NCI-H1417 (cell line): Measurements from ENCODE around the gene HEBP2.

Experiments
- DNase-seq, 3 experiments: peaks; one replicate each; lab custom pipeline; 2025; lab: John Stamatoyannopoulos, UW

Gene HEBP2

DNA sequence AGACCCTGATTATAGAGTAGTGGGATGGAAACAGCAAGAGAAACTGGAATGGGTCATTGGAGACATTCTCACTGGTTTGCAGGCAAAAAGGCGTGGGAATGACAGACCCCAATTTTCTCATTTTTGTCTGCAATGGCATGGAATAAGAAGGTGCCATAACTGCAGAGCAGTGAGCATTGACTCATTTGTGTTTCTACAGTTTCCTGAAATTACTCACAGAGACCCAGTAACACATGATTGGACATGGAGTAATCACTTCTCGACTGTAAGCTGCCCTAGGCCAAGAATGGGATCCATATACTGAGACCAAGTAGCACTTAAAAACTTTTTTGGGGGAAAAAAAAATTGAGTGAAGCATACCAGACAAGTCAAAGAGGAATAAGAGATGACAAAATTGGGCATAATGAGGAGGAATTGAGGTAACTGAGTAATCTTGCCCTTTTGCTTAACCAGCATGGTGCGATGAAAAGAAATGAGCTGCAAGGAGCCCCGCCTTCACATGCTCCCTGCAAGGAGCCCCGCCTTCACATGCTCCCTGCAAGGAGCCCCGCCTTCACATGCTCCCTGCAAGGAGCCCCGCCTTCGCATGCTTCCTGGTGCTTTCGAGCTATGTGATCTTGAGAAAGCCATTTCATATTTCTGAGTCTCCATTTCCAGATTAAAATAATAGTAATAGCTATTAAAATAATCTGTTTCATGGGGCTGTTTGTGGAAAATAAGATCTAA, 51.1 kb downstream of the HEBP2 start:
- DNase-seq: no peak

DNA sequence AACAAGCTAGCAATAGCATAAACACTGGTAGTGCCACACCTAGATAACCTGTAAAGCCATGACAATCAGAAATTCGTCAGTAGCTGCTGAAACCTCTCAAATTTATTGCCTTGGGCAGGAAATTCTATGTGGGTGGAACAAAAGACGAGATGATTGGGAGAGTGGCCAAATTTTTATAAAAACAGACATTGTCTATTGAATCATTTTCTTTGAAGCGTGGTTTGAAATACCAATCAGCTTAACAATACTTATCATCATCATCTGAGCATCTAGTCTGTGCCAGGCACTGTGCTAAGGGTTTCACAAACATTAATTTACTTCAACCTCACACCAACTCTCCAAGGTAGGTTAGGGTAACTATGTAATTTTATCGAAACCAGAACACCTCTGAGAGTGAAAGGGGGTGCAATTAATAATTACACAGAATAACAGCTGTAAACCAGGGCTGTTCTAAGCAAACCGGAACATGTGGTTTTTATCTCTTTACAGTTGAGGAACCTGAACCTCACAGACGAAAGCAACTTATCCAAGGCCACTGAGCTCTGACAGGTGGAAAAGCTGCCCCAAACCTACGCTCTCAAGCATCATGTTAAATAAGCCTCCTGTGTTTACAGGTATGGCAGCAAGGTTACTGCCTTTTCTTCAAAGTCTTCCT, 51.9 kb downstream of the HEBP2 start:
- peak in 2 of 3 experiments; percentile 25 to 54 for DNase-seq

DNA sequence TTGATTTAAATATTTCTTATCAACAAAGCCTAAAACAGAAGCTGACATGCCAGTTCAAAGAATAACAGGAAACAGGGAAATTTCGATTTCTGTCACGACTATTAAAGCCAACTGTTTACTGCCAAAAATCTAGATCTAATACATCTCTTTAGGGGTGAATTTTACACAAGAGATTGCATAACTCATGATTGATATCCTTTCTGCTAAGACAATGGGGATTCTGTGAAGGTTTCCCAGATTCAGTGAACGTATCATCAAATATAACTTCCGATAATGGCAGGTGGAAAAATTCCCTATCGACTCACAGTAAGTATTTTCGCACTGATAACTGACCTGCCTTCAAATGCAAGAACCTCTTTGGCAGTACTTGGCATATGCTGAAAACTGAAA, 52.4 kb downstream of the HEBP2 start:
- DNase-seq: no peak

DNA sequence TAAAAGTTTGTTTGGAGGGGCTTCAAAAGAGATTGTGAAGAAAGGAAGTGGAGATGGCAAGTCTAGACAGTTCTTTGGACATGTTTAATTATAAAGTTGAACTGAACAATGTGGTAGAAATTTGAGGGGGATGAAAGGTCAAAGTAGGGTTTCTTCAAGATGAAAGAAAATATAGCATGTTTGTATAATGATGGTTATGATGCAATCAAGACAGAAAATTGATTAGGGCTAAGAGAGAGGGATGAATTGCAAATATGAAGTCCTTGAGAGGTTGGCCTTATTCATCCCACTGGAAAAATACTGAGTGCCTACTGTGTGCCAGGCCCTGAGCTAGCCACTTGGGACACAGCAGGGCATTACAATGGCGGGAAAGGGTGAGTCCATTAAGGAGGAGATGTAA, 57.6 kb downstream of the HEBP2 start:
- no peak for DNase-seq

DNA sequence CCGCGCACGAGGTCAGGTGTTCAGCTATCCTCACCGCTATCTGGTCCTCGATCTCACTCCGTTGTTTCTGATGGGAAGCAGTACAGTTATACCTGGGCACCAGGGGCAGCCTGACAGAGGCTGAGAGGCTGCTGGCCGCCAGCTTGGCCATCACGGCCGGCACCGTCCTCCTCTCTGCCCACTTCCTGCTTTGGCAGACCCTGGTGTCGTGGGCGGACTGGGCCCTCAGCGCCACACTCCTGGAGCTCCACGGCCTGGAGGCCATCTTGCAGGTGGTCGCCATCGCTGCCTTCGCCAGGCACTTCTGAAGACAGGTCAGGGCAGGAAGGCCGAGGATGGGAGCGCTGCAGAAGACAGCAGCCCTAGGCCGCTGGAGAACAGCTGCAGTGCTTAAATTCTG, 60.1 kb downstream of the HEBP2 start:
- no peak for DNase-seq

DNA sequence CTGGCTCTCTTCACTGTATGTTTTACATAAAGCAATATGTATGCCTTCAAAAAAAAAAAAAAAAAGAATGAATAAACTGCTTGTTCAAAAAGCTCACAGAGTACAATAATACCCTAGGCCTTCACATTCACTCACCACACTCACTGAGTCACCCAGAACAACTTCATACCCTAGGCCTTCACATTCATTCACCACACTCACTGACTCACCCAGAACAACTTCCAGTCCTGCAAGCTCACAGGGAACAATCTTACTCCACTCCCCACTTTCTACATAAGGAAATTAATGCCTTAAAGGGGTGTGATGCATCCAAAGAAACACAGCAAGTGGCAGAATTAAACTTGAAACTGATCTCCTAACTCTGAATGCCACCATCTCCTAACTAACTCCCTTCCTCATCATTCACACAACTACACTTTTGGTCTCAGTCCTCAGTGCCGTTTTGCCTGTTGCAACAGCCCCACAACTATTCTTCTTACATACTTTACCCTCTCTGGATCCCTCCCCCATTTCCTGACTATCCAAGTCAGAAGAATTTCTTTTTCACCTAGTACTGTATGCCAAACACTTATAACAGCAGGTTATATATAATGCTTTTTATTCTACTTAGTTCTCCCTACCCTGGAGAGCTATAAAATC, 61.1 kb downstream of the HEBP2 start:
- DNase-seq: no peak

DNA sequence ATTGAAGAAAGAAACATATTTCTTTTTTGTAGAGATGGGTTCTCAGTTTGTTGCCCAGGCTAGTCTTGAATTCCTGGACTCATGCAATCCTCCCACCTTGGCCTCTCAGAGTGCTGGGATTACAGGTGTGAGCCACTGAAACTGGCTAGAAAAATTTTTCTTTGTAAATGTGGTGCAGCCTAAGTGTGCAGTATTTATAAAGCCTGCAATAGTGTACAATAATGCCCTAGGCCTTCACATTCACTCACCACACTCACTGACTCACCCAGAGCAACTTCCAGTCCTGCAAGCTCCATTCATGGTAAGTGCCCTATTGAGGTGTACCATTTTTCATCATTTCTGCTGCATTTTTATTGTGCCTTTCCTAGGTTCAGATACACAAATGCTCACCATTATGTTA, 63.9 kb downstream of the HEBP2 start:
- DNase-seq: no peak

DNA sequence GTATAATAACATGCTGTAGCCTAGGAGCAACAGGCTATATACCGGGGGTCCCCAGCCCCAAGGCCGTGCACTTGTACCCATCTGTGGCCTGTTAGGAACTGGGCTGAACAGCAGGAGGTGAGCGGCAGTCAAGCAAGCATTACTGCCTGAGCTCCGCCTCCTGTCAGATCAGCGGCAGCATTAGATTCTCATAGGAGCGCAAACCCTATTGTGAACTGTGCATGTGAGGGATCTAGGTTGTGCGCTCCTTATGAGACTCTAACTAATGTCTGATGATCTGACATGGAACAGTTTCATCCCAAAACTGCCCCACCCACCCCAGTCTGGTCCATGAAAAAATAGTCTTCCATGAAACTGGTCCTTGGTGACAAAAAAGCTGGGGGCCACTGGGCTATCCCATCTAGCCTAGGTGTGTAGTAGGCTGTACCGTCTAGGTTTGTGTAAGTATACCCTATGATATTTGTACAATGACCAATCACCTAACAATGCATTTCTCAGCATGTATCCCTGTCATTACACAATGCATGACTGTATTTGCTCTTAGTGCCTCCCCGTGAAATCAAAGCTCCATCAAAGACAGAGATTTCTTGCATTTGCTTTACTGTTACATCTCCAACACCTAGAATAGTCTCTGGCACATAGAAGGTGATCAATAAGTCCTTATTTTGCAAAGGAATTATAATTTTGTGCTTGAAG, 64.4 kb downstream of the HEBP2 start:
- peak in 2 of 3 experiments; percentile 38 to 68 for DNase-seq
